Panc1 (cell line): Measurements from ENCODE around the gene SLC6A12. TPM values are rescaled to one million over a fixed set of nuclear protein-coding genes. Genes with fewer than 3 reads are reported as not detected.

Source experiments
- ATAC-seq: fragments of 200-7000 bp; cut with Tn5 transposase; 2 replicates; pipeline ENCODE4 v1.9.1; 2020; ENCODE audit warnings: mild to moderate bottlenecking, moderate library complexity
- BruUV-seq: library from RNA; stranded (reverse); fragments of 400-500 nt; replicated peaks from 2 replicates; lab custom pipeline; 2021; lab: Mats Ljungman, UMichigan
- CTCF ChIA-PET: fragments of 300-600 bp; sonication (Branson Sonifier 250); formaldehyde crosslinking; loops from one replicate; lab custom pipeline; 2022; ENCODE audit warnings: antibody characterized with exemption; lab: Charles Lee
- POLR2A ChIA-PET: fragments of 300-600 bp; sonication (Branson Sonifier 250); formaldehyde crosslinking; loops from one replicate; lab custom pipeline; 2022; ENCODE audit warnings: antibody characterized with exemption; lab: Charles Lee
- DNase-seq: peaks from one replicate; pipeline ENCODE4 v3.0.0-alpha.2; 2010; ENCODE audit warnings: low read depth, low spot score
- H3K27ac ChIP-seq: 2 replicates; pipeline ENCODE4 v1.5.1; 2011; ENCODE audit warnings: mild to moderate bottlenecking, low read length, inconsistent platforms
- H3K27me3 ChIP-seq: fragments of 200-500 bp; sonication (Bioruptor generic); 2 replicates; pipeline ENCODE4 v1.6.0; 2014; ENCODE audit warnings: low read length, inconsistent platforms; ENCODE audit not compliant: control insufficient read depth, insufficient read depth
- H3K36me3 ChIP-seq: fragments of 200-500 bp; sonication (Bioruptor generic); 2 replicates; pipeline ENCODE4 v1.5.1; 2014; ENCODE audit warnings: inconsistent platforms, mild to moderate bottlenecking, low read length, moderate library complexity; ENCODE audit not compliant: control insufficient read depth, insufficient read depth
- H3K4me1 ChIP-seq: 2 replicates; pipeline ENCODE4 v1.5.1; 2011; ENCODE audit warnings: inconsistent platforms, mild to moderate bottlenecking, low read length, moderate library complexity; ENCODE audit not compliant: control insufficient read depth, insufficient read depth
- H3K4me3 ChIP-seq, 2 experiments: 2 replicates each; pipeline ENCODE4 v1.5.1; 2011 to 2012; ENCODE audit warnings: low read depth in 2 of 2, low read length in 2 of 2, mild to moderate bottlenecking in 2 of 2, inconsistent platforms in 1 of 2, moderate library complexity in 1 of 2
- H3K9me3 ChIP-seq: fragments of 200-500 bp; sonication (Bioruptor generic); 2 replicates; pipeline ENCODE4 v1.5.1; 2014; ENCODE audit warnings: low read depth, mild to moderate bottlenecking, inconsistent platforms, low read length, moderate library complexity; ENCODE audit not compliant: control insufficient read depth, insufficient read depth
- POLR2AphosphoS5 ChIP-seq: IDR thresholded peaks from 2 replicates; pipeline ENCODE4 v1.6.1; 2012; ENCODE audit warnings: mild to moderate bottlenecking, low read depth, low read length, moderate library complexity
- REST ChIP-seq, 2 experiments: IDR thresholded peaks; 2 replicates each; pipeline ENCODE4 v1.6.1; 2011 to 2012; ENCODE audit warnings: low read depth in 2 of 2, control low read depth in 1 of 2, low read length in 1 of 2, mild to moderate bottlenecking in 1 of 2, moderate library complexity in 1 of 2; ENCODE audit not compliant: insufficient read depth in 1 of 2
- SIN3A ChIP-seq: IDR thresholded peaks from 2 replicates; pipeline ENCODE4 v1.6.1; 2012; ENCODE audit warnings: low read depth, mild to moderate bottlenecking, low read length, moderate library complexity, borderline replicate concordance; ENCODE audit not compliant: insufficient read depth
- TCF7L2 ChIP-seq: IDR thresholded peaks from 2 replicates; pipeline ENCODE4 v1.6.1; 2011; ENCODE audit warnings: mild to moderate bottlenecking, low read depth, low read length, inconsistent platforms
- in situ Hi-C: cut with HindIII; loops from 2 replicates; pipeline ENCODE4 v1.10.0; 2016; ENCODE audit warnings: low sequenced_read_pairs, low pct_unique_long_range_greater_than_20kb
- intact Hi-C: fragments of 100-400 bp; cut with micrococcal nuclease; formaldehyde crosslinking; loops from one replicate; pipeline ENCODE4 v1.10.0; 2022; ENCODE audit not compliant: unreplicated experiment
- total RNA-seq: library from RNA; stranded (reverse); gene quantifications from one replicate; pipeline ENCODE4 v1.2.1, GENCODE V29; 2021; ENCODE audit not compliant: unreplicated experiment
- TF ChIP-seq, protein P1 (sequence below): fragments of 450-650 bp; IDR thresholded peaks from 2 replicates; pipeline ENCODE4 v1.5.1; 2017; ENCODE audit warnings: mild to moderate bottlenecking

SLC6A12 gene
- total RNA-seq, 1 experiment from 2014 or later: 1.0 TPM

DNA sequence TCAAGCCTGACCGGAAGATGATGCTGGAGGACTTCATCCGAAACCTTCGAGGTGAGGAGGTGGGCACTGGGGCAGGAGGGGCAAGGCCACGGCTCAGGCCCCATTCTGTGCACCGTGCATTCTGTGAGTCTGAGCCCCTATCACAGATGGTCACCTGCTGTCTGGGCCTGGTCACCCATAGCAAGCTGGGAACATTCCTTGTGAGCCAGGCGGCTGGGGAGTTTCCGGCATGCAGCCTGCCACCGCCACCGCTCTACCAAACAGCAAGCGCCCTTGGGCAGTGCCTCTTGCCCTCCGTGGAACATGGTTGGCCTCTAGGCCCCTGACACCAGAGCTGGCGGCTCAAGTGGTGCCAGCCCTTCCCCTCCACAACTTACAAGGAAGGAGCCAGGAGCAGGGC is 56.3 kb downstream of the SLC6A12 start:
- CTCF ChIA-PET: interaction anchor here (0.5 kb wide), 1 partner anchor 56 kb away, joined by 17 read pairs; no protein-coding TSS in a partner anchor
- intact Hi-C loops (no loop called here), in situ Hi-C loops (no loop called here)
- DNase-seq (no peak), ATAC-seq (no peak)
- no TSS peak for BruUV-seq
- POLR2A ChIA-PET: no interaction called here
- no peaks in the 10 kb centered on the region for H3K36me3 ChIP-seq
- H3K27ac ChIP-seq: no peak overlapping the region
- no peak overlapping the region for H3K4me3 ChIP-seq
- no peaks in the 10 kb centered on the region for H3K9me3 ChIP-seq
- no peaks in the 10 kb centered on the region for H3K4me1 ChIP-seq
- TF ChIP-seq TCF7L2 (no peak), SIN3A (no peak), REST (IDR thresholded peaks at IDR 0.05; ENCODE audit: insufficient read depth in 1 of 2, low read depth in 2 of 2, low read length in 1 of 2) (no peak), POLR2AphosphoS5 (no peak)
- TF ChIP-seq, protein P1, sequence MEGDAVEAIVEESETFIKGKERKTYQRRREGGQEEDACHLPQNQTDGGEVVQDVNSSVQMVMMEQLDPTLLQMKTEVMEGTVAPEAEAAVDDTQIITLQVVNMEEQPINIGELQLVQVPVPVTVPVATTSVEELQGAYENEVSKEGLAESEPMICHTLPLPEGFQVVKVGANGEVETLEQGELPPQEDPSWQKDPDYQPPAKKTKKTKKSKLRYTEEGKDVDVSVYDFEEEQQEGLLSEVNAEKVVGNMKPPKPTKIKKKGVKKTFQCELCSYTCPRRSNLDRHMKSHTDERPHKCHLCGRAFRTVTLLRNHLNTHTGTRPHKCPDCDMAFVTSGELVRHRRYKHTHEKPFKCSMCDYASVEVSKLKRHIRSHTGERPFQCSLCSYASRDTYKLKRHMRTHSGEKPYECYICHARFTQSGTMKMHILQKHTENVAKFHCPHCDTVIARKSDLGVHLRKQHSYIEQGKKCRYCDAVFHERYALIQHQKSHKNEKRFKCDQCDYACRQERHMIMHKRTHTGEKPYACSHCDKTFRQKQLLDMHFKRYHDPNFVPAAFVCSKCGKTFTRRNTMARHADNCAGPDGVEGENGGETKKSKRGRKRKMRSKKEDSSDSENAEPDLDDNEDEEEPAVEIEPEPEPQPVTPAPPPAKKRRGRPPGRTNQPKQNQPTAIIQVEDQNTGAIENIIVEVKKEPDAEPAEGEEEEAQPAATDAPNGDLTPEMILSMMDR: no peak
- H3K27me3 ChIP-seq: no peaks in the 10 kb centered on the region

GRCh38 chr12:156945-157344 is 57.0 kb downstream of the SLC6A12 start:
- Histone ChIP-seq H3K27me3 (no peaks in the 10 kb centered on the region), H3K9me3 (no peaks in the 10 kb centered on the region), H3K36me3 (no peaks in the 10 kb centered on the region), H3K4me1 (no peaks in the 10 kb centered on the region), H3K4me3 (no peak overlapping the region), H3K27ac (no peak overlapping the region)
- no TSS peak for BruUV-seq
- ChIA-PET POLR2A (no interaction called here), CTCF (interaction anchor here (0.5 kb wide), 1 partner anchor 55 kb away, joined by 17 read pairs; no protein-coding TSS in a partner anchor)
- TF ChIP-seq POLR2AphosphoS5: no peak
- no peak for TF ChIP-seq SIN3A
- TF ChIP-seq, protein P1: no peak
- no peak for TF ChIP-seq REST (IDR thresholded peaks at IDR 0.05; ENCODE audit: insufficient read depth in 1 of 2, low read depth in 2 of 2, low read length in 1 of 2)
- TF ChIP-seq TCF7L2: no peak
- ATAC-seq (no peak), DNase-seq (no peak)
- intact Hi-C loops: no loop called here
- in situ Hi-C loops: no loop called here
